Epithelial cell of prostate (primary cell): ENCODE results near the gene PAFAH1B2.
A peak's percentile ranks its signal among the peaks of the same experiment; 100 is the strongest.
"Not testable (repeated sequence)": the region's sequence is repeated elsewhere in the genome, so short reads cannot be mapped to it uniquely, and the experiment has no call there.

Experiments used
- DNase-seq: peaks from one replicate; pipeline ENCODE4 v3.0.0-alpha.2; 2011; ENCODE audit warnings: low read depth, low spot score
- H3K27ac ChIP-seq: fragments of 450-650 bp; 2 replicates; pipeline ENCODE4 v1.5.1; 2017; ENCODE audit warnings: mild to moderate bottlenecking

PAFAH1B2 gene

DNA sequence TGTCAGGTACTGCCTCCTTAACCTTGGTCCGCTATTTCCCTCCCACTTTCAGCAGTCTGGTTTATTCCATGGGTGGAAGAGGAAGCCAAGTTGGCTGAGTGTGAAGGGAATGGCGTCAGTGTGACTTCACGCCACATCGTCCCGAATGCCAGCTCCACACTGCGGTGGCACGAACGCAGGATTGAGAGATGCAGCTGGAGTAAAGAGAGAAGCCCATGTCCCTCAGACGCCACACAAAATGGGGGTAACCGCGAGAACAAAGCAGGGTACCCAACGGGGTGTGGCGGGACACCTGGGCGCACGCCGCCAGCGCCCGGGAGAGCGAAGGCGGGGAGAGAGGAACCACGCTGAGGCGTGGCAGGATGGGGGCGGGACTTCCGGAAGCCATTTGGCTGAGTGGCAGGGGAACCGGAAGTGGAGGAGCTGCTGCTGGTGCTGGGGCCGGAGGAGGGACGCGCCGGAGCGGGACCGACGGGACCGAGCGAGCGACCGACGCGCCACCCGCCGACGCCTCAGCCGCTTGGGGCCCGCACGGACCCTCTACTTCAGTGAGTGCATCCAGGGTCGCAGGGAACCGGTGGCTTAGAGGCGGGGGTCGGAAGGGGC lies at the start of gene PAFAH1B2:
TSS of gene PAFAH1B2 (plus strand) at position 417 of the 606 bp plus-strand sequence. CDS start 8,161 bp downstream, outside the sequence.
- DNase-seq = peak; percentile 60

GRCh38 chr11:117094776-117095175 lies 49.3 kb upstream of the PAFAH1B2 start:
- H3K27ac ChIP-seq = peak overlapping the region; percentile 20
- no peak for DNase-seq

More for the DNA sequence above, at the start of gene PAFAH1B2:
- H3K27ac ChIP-seq = peak within 1 kb of the TSS; percentile 87

- no peak overlapping the region for H3K27ac ChIP-seq
- no peak for DNase-seq
These were observed 48.6 kb upstream of the PAFAH1B2 start for GRCh38 chr11:117095284-117096161.

- H3K27ac ChIP-seq = no peak overlapping the region
- no peak for DNase-seq
These were observed 47.7 kb upstream of the PAFAH1B2 start for GRCh38 chr11:117096201-117096991.

DNA sequence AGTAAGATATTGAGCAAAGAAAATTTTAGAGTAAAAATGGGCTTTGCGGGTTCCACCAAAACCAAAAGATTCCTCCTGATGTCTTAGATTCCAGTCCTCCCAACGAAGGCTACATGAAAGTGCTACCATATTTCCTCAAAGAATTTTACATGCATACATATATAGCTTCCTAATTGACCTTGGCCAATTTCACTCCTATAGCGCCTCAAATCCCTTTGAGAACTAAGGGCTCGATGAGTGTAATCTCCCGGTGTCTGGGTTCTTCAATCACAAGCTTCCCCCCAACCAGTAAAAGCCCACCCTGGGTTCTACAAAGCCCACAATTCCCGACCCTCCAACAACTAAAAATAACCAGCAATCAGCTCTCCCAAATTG lies 47.1 kb upstream of the PAFAH1B2 start:
- DNase-seq = no peak
- H3K27ac ChIP-seq = no peak overlapping the region

- no peak for DNase-seq
- H3K27ac ChIP-seq = peak overlapping the region; percentile 87
These were observed 46.5 kb upstream of the PAFAH1B2 start for GRCh38 chr11:117097389-117098268.

DNA sequence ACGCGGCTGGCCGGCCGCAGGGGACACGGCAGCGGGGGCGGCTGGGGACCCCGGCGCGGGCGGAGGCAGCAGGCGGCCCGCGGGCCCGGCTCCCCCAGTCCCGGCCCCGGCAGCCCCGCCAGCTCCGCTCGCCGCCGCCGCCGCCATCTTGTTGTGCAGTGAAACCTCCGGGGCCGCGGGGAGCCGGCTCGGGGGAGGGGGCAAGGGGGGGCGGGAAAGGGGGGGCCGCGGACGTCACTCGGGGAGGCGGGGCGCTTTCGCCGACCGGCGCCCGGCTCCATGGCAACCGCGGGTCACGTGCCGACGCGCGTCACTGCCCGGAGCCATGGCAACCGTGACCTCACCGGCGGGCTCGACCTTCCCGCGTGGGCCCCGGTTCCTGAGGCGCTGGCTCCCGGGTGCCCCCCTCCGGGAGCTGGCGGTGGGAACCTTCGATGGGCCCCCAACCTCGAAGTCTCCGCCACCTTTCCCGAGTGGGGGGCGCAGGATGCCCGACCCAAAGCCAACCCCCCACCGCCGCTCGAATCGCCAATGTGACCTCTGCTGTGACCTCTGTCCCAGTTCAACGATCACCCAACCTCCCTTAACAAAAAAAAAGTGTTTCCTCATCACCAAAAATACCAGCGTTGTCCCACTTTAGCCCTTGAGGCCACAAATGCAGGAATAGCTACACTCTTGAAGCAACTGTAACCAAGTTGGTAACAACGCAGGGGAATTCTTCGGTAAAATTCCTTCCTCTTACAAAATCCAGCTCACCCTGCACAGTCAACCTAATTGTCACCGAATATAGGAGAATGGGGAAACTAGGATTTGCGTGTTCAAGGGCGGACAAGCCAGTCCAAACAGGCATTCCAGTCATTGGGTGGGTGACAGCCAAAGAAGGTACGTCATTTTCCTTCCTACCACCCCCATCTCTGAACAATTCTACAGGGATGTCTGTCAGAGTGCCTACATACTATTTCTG lies 45.5 kb upstream of the PAFAH1B2 start, which contains the start of gene SIK3:
TSS of gene SIK3 (minus strand) at position 160 of the 964 bp plus-strand sequence. CDS start at position 147, 13 bp downstream.
- peak within 1 kb of the TSS; percentile 87 for H3K27ac ChIP-seq
- DNase-seq = peak; percentile 66

GRCh38 chr11:117099696-117100095 lies 44.4 kb upstream of the PAFAH1B2 start:
- DNase-seq = no peak
- H3K27ac ChIP-seq = peak overlapping the region; percentile 87

- no peak overlapping the region for H3K27ac ChIP-seq
- no peak for DNase-seq
These were observed 43.5 kb upstream of the PAFAH1B2 start for GRCh38 chr11:117100556-117100955.

DNA sequence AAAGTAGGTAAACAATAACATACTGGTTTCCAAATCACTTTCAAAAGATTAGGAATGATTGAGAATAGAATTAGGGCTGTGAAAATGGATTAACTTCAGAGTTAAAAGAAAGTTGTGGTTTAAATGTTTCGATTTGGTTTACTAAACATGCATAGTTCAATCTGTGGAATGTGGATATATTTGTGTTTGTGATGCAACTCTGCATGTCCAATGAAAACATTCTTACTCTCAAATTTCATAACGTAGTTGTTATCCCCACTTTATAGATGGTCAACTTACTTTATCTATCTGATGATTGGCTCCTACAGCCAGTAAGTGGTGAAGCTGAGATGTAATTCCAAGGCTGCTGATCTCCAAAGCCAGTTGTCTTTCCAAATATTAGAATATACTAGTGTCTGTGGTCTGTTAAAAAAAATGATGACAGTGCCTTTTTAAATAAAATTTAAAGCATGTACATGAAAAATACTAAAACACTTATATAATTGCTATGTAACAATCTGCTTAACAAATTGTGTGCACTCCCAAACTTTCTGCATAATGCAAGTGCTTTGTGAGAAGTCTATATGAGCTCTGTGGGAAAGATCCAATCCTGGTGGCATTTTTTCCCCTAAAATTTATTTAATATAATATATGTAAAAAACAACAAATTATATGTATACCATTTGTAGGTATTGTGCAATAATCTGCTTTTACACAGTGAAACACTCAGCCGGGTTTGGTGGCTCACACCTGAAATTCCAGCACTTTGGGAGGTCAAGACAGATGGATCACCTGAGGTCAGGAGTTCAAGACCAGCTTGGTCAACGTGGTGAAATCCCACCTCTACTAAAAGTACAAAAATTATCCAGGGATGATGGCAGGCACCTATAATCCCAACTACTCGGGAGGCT lies 36.1 kb upstream of the PAFAH1B2 start:
- DNase-seq = no peak

GRCh38 chr11:117110294-117110950 lies 33.7 kb upstream of the PAFAH1B2 start:
- no peak for DNase-seq
- H3K27ac ChIP-seq = no peak overlapping the region

More for the DNA sequence above, 36.1 kb upstream of the PAFAH1B2 start:
- no peak overlapping the region for H3K27ac ChIP-seq

DNA sequence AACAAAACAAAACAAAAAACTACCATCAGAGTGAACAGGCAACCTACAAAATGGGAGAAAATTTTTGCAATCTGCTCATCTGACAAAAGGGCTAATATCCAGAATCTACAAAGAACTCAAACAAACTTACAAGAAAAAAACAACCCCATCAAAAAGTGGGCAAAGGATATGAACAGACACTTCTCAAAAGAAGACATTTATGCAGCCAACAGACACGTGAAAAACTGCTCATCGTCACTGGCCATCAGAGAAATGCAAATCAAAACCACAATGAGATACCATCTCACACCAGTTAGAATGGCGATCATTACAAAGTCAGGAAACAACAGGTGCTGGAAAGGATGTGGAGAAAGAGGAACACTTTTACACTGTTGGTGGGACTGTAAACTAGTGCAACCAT lies 31.6 kb upstream of the PAFAH1B2 start:
- not testable (repeated sequence) for DNase-seq, H3K27ac ChIP-seq

DNA sequence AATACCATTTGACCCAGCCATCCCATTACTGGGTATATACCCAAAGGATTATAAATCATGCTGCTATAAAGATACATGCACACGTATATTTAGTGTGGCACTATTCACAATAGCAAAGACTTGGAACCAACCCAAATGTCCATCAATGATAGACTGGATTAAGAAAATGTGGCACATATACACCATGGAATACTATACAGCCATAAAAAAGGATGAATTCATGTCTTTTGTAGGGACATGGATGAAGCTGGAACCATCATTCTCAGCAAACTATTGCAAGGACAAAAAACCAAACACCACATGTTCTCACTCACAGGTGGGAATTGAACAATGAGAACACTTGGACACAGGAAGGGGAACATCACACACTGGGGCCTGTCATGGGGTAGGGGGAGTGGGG lies 31.1 kb upstream of the PAFAH1B2 start:
- not testable (repeated sequence) for DNase-seq, H3K27ac ChIP-seq

GRCh38 chr11:117117681-117118080 lies 26.4 kb upstream of the PAFAH1B2 start:
- no peak overlapping the region for H3K27ac ChIP-seq
- DNase-seq = no peak

DNA sequence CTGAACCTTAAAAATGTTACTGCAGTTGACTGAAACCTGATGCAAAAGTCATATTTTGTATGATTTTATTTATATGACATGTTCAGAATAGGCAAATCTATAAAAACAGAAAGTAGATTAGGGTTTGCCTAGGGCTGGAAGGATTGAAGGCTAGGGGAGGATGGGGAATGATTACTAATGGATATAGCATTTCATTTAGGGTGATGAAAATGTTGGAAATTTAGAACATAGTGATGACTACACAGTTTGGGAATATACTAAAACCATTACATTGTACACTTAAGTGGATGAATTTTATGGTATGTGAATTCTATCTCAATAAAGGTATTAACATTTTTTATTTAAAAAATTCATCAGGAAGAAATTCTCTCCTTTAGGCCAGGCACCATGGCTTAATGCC lies 22.9 kb upstream of the PAFAH1B2 start:
- peak overlapping the region; percentile 21 for H3K27ac ChIP-seq
- DNase-seq = no peak

DNA sequence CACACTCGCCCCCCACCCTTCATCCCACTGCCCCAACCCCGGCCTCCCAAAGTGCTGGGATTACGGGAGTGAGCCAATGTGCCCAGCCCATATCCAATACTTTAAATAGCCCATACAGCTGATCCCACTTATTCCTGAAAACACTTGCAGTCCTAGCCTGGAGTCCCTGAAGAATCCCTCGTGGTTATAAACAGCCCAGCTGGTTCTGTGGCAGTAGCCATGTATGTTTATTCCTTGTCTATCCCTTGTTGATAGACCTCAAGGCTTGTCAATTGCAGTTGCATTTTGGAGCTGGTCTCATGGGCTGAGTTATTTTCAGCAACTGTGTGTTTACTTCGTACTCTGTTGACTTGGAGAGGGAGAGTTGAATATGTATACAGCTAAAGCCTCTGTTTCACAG lies 21.5 kb upstream of the PAFAH1B2 start:
- no peak overlapping the region for H3K27ac ChIP-seq
- no peak for DNase-seq
